Colonic mucosa (tissue), 4 donors: ENCODE measurements around the gene HTR2A. TPM values are rescaled to one million over a fixed set of nuclear protein-coding genes. Genes with fewer than 3 reads are reported as not detected.
"Not testable (repeated sequence)": the region's sequence is repeated elsewhere in the genome, so short reads cannot be mapped to it uniquely, and the experiment has no call there.

Experiments
- DNase-seq: peaks from one replicate; pipeline ENCODE4 v3.0.0-alpha.2; 2020
- H3K27ac ChIP-seq: fragments of 200-600 bp; one replicate; pipeline ENCODE4 v1.8.0; 2021
- H3K27me3 ChIP-seq: fragments of 200-600 bp; one replicate; pipeline ENCODE4 v1.8.0; 2021
- H3K36me3 ChIP-seq: fragments of 200-600 bp; one replicate; pipeline ENCODE4 v1.8.0; 2021
- H3K4me1 ChIP-seq: fragments of 200-600 bp; one replicate; pipeline ENCODE4 v1.8.0; 2021; ENCODE audit warnings: mild to moderate bottlenecking
- H3K4me3 ChIP-seq: fragments of 200-600 bp; one replicate; pipeline ENCODE4 v1.8.0; 2021
- H3K9ac ChIP-seq, 2 donors: one replicate each; pipeline ENCODE4 v1.7.0; 2013; ENCODE audit warnings: control low read depth in 2 of 2, low read depth in 2 of 2, low read length in 2 of 2
- H3K9me3 ChIP-seq: fragments of 200-600 bp; one replicate; pipeline ENCODE4 v1.8.0; 2021
- CTCF ChIP-seq: fragments of 200-600 bp; IDR thresholded peaks from one replicate; pipeline ENCODE4 v1.8.0; 2022; ENCODE audit warnings: antibody characterized with exemption, mild to moderate bottlenecking
- intact Hi-C: fragments of 100-400 bp; cut with DNase I; formaldehyde crosslinking; loops from one replicate; pipeline ENCODE4 v1.14.1; 2022
- total RNA-seq, 2 donors: library from RNA; stranded (reverse); fragmentation: NEBNext Ultra II Directional in 1 of 2; extraction: Animal tissue kit (Norgen Biotek cat#: 25700) in 1 of 2; gene quantifications; one replicate each; pipeline ENCODE4 v1.2.1, GENCODE V29; 2021
- donor health status: healthy.
- donor health status: DM: no; HTN: no; CAD: no.
- donor health status: DM: no; HTN: no; CAD: no.

Gene HTR2A
- total RNA-seq, 2 donors from 2014 or later: 0.19 to 0.35 TPM

GRCh38 chr13:46817095-46817494 lies 79.8 kb downstream of the HTR2A start:
- Histone ChIP-seq H3K36me3 (no peaks in the 10 kb centered on the region), H3K4me1 (no peaks in the 10 kb centered on the region), H3K9me3 (no peaks in the 10 kb centered on the region), H3K9ac (no peak overlapping the region), H3K4me3 (no peak overlapping the region), H3K27ac (no peak overlapping the region), H3K27me3 (no peaks in the 10 kb centered on the region)
- DNase-seq: no peak
- TF ChIP-seq CTCF: no peak
- intact Hi-C loops: no loop called here

GRCh38 chr13:46816371-46816770 lies 80.5 kb downstream of the HTR2A start:
- DNase-seq: no peak
- Histone ChIP-seq H3K9ac (no peak overlapping the region), H3K27ac (no peak overlapping the region), H3K4me1 (no peaks in the 10 kb centered on the region), H3K9me3 (no peaks in the 10 kb centered on the region), H3K36me3 (no peaks in the 10 kb centered on the region), H3K4me3 (no peak overlapping the region), H3K27me3 (no peaks in the 10 kb centered on the region)
- TF ChIP-seq CTCF: no peak
- intact Hi-C loops: no loop called here

- intact Hi-C loops: no loop called here
- Histone ChIP-seq H3K27ac (no peak overlapping the region), H3K4me3 (no peak overlapping the region), H3K4me1 (no peaks in the 10 kb centered on the region), H3K9me3 (no peaks in the 10 kb centered on the region), H3K36me3 (no peaks in the 10 kb centered on the region), H3K27me3 (no peaks in the 10 kb centered on the region), H3K9ac (no peak overlapping the region)
- TF ChIP-seq CTCF: no peak
- no peak for DNase-seq
Observed at GRCh38 chr13:46812301-46812797, 84.5 kb downstream of the HTR2A start.

GRCh38 chr13:46810440-46810839 lies 86.4 kb downstream of the HTR2A start:
- H3K4me3 ChIP-seq: no peak overlapping the region
- no peak overlapping the region for H3K27ac ChIP-seq
- no peak for TF ChIP-seq CTCF
- intact Hi-C loops: no loop called here
- no peaks in the 10 kb centered on the region for H3K4me1 ChIP-seq
- no peak for DNase-seq
- no peak overlapping the region for H3K9ac ChIP-seq
- no peaks in the 10 kb centered on the region for H3K36me3 ChIP-seq
- H3K27me3 ChIP-seq: no peaks in the 10 kb centered on the region
- no peaks in the 10 kb centered on the region for H3K9me3 ChIP-seq

- DNase-seq, H3K27ac ChIP-seq, H3K27me3 ChIP-seq, H3K9ac ChIP-seq, H3K4me3 ChIP-seq, H3K4me1 ChIP-seq, H3K36me3 ChIP-seq, intact Hi-C loops, H3K9me3 ChIP-seq: not testable (repeated sequence)
Observed at GRCh38 chr13:46804921-46805320, 91.9 kb downstream of the HTR2A start.

- intact Hi-C loops: no loop called here
- DNase-seq: no peak
Observed at GRCh38 chr13:46804391-46804815, 92.5 kb downstream of the HTR2A start.

More at GRCh38 chr13:46804391-46804815, 92.5 kb downstream of the HTR2A start:
- Histone ChIP-seq H3K9me3 (no peaks in the 10 kb centered on the region), H3K9ac (no peak overlapping the region), H3K27me3 (no peaks in the 10 kb centered on the region), H3K4me3 (no peak overlapping the region), H3K36me3 (no peaks in the 10 kb centered on the region), H3K4me1 (no peaks in the 10 kb centered on the region), H3K27ac (no peak overlapping the region)
- no peak for TF ChIP-seq CTCF
